ENCODE results near the gene IGSF10. TPM values are rescaled to one million over a fixed set of nuclear protein-coding genes. Genes with fewer than 3 reads are reported as not detected.
"Not testable (repeated sequence)": the region's sequence is repeated elsewhere in the genome, so short reads cannot be mapped to it uniquely, and the experiment has no call there.

The IGSF10 gene
- total RNA-seq, 4 donors from 2014 or later, result 0.16 to 0.82 (median 0.16) TPM; not detected in 1

DNA sequence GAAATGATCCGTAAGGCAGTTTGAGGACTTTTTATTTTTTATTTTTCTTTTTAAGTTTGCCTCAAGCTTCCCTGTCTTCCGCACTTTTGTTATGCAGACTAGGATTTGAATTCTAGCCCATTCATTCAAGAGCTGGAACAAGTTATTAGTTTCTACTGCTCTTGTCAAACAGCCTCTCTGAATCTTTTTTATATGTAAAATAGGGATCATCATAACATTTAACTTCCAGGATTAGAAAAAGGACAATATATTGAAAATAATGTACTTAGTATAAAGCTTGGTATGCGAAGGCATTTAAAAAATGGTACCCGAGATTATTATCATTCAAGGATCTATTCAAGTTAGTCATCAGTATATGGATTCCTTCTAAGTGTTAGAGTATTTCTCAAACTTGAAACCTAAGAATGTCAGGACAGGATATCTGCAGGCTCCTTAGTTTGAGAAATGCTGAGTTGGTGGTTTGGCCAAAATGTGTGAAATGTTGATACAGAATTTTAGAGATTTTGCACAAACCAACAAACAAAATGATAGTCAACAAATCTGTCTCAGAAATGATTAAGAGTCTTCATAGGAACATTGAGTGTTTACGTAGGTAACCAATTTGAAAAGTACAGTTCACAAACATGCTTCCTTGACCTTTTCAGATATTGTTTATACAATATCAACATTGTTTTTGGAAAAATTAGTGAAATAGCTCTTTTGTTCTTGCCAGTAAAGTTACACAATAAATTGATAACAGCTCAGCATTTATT, 40.5 kb upstream of the IGSF10 start:
- intact Hi-C loops (cut with DNase I; ENCODE audit: low total_unique reads) (no loop called here), in situ Hi-C loops (cut with MboI; ENCODE audit: low sequenced_read_pairs in 4 of 4) (no loop called here)
- no peaks in the 10 kb centered on the region for H3K27me3 ChIP-seq
- H3K36me3 ChIP-seq, result no peaks in the 10 kb centered on the region
- TF ChIP-seq, protein P1, sequence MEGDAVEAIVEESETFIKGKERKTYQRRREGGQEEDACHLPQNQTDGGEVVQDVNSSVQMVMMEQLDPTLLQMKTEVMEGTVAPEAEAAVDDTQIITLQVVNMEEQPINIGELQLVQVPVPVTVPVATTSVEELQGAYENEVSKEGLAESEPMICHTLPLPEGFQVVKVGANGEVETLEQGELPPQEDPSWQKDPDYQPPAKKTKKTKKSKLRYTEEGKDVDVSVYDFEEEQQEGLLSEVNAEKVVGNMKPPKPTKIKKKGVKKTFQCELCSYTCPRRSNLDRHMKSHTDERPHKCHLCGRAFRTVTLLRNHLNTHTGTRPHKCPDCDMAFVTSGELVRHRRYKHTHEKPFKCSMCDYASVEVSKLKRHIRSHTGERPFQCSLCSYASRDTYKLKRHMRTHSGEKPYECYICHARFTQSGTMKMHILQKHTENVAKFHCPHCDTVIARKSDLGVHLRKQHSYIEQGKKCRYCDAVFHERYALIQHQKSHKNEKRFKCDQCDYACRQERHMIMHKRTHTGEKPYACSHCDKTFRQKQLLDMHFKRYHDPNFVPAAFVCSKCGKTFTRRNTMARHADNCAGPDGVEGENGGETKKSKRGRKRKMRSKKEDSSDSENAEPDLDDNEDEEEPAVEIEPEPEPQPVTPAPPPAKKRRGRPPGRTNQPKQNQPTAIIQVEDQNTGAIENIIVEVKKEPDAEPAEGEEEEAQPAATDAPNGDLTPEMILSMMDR (IDR thresholded peaks at IDR 0.05 in 4 of 5, conservative IDR thresholded peaks at IDR 0.05 in 1 of 5), result no peak
- TF ChIP-seq POLR2A (IDR thresholded peaks at IDR 0.05), result no peak
- DNase-seq, result no peak
- ATAC-seq, result no peak
- no peak overlapping the region for H3K4me3 ChIP-seq
- no peaks in the 10 kb centered on the region for H3K9me3 ChIP-seq
- H3K27ac ChIP-seq, result peak overlapping the region in 1 of 4 donors; percentile 33
- H3K4me1 ChIP-seq, result no peaks in the 10 kb centered on the region

DNA sequence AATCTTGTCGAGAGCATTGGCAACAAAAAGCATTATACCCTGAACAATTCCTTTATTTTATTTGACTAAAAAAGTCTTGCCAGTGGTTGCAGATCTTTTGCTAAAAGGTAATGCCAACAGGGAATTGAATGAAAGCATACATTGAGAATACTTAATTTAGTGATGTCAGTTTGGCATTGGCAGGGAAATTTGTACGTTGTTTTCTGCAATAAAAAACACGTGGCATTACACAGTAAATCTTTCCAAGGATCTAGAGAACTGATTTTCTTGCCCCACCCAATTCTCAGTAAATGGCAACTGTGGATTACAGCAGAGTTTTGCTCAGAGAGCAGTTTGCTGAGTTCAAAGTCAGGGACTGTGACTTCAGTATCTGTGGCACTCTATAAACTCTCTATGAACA, 38.3 kb upstream of the IGSF10 start:
- no peaks in the 10 kb centered on the region for H3K36me3 ChIP-seq
- H3K9me3 ChIP-seq, result no peaks in the 10 kb centered on the region
- ATAC-seq (no peak), DNase-seq (no peak)
- no peaks in the 10 kb centered on the region for H3K27me3 ChIP-seq
- TF ChIP-seq, protein P1 (IDR thresholded peaks at IDR 0.05 in 4 of 5, conservative IDR thresholded peaks at IDR 0.05 in 1 of 5), result no peak
- no peak for TF ChIP-seq POLR2A (IDR thresholded peaks at IDR 0.05)
- intact Hi-C loops (cut with DNase I; ENCODE audit: low total_unique reads), result no loop called here
- no peaks in the 10 kb centered on the region for H3K4me1 ChIP-seq
- no peak overlapping the region for H3K27ac ChIP-seq
- no peak overlapping the region for H3K4me3 ChIP-seq
- in situ Hi-C loops (cut with MboI; ENCODE audit: low sequenced_read_pairs in 4 of 4), result no loop called here

DNA sequence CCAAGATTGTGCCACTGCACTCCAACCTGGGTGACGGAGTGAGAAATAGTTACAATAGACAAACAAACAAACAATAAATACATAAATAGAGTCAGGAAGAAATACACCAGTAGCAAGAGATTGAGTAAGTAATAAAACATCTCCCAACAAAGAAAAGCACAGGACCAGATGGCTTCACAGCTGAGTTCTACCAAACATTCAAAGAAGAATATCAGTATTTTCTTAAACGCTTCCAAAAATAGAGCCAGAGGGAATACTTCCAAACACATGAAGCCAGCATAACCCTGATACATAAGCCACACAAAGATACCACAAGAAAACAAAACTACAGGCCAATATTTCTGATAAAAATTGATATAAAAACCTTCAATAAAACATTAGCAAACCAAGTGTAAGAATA, 30.7 kb upstream of the IGSF10 start:
- no peak for ATAC-seq
- Histone ChIP-seq H3K27me3 (no peaks in the 10 kb centered on the region), H3K4me1 (no peaks in the 10 kb centered on the region), H3K9me3 (no peaks in the 10 kb centered on the region), H3K36me3 (no peaks in the 10 kb centered on the region), H3K27ac (no peak overlapping the region), H3K4me3 (no peak overlapping the region)
- intact Hi-C loops (cut with DNase I; ENCODE audit: low total_unique reads) (no loop called here), in situ Hi-C loops (cut with MboI; ENCODE audit: low sequenced_read_pairs in 4 of 4) (no loop called here)
- DNase-seq, result no peak
- TF ChIP-seq, protein P1 (IDR thresholded peaks at IDR 0.05 in 4 of 5, conservative IDR thresholded peaks at IDR 0.05 in 1 of 5), result no peak

DNA sequence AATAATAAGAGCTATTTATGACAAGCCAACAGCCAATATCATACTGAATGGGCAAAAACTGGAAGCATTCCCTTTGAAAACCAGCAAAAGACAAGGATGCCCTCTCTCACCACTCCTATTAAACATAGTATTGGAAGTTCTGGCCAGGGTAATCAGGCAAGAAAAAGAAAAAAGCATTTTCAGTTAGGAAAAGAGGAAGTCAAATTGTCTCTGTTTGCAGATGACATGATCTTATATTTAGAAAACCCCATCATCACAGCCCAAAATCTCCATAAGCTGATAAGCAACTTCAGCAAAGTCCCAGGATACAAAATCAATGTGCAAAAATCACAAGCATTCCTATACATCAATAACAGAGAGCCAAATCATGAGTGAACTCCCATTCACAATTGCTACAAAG, 27.0 kb upstream of the IGSF10 start:
- intact Hi-C loops (cut with DNase I; ENCODE audit: low total_unique reads); H3K27me3 ChIP-seq; H3K9me3 ChIP-seq; DNase-seq; in situ Hi-C loops (cut with MboI; ENCODE audit: low sequenced_read_pairs in 4 of 4); H3K4me1 ChIP-seq; ATAC-seq; H3K27ac ChIP-seq; H3K36me3 ChIP-seq; H3K4me3 ChIP-seq: not testable (repeated sequence)

DNA sequence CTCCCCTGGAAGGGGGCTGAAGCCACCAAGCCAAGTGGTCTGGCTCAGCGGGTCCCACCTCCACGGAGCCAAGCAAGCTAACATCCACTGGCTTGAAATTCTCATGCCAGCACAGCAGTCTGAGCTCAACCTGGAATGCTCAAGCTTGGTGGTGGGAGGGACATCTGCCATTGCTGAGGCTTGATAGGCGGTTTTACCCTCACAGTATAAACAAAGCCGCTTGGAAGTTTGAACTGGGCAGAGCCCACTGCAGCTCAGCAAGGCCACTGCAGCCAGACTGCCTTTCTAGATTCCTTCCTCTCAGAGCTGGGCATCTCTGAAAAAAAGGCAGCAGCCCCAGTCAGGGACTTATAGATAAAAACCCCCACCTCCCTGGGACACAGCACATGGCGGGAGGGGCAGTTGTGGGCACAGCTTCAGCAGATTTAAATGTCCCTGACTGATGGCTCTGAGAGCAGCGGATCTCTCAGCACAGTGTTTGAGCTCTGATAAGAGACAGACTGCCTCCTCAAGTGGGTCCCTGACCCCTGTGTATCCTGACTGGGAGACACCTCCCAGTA, 23.2 kb upstream of the IGSF10 start:
- DNase-seq (no peak), ATAC-seq (no peak)
- Histone ChIP-seq H3K36me3 (no peaks in the 10 kb centered on the region), H3K9me3 (peaks cover 0 to 6% (median 0%) of the 10 kb centered on the region in 3 donors), H3K27me3 (no peaks in the 10 kb centered on the region), H3K4me3 (no peak overlapping the region), H3K4me1 (no peaks in the 10 kb centered on the region), H3K27ac (no peak overlapping the region)
- TF ChIP-seq, protein P1 (IDR thresholded peaks at IDR 0.05 in 4 of 5, conservative IDR thresholded peaks at IDR 0.05 in 1 of 5), result no peak
- TF ChIP-seq POLR2A (IDR thresholded peaks at IDR 0.05), result no peak
- in situ Hi-C loops (cut with MboI; ENCODE audit: low sequenced_read_pairs in 4 of 4) (no loop called here), intact Hi-C loops (cut with DNase I; ENCODE audit: low total_unique reads) (no loop called here)
